ENCODE measurements around the gene BMI1. TPM values are rescaled to one million over a fixed set of nuclear protein-coding genes. Genes with fewer than 3 reads are reported as not detected.

The BMI1 gene
- total and polyA plus RNA-seq, 3 donors from 2014 or later = 56.3 to 120 (median 111) TPM

- H3K27me3 ChIP-seq = no peaks in the 10 kb centered on the region
- TF ChIP-seq CTCF (IDR thresholded peaks at IDR 0.05) (no peak), POLR2A (IDR thresholded peaks at IDR 0.05) (no peak)
- no peak overlapping the region for H3K4me3 ChIP-seq
- no peak overlapping the region for H3K27ac ChIP-seq
- no peaks in the 10 kb centered on the region for H3K36me3 ChIP-seq (ENCODE audit: low read depth, missing control alignments)
- no peak for DNase-seq
- 78 to 87% methylated on average over 4 of the region's 4 CpGs for WGBS, 2 donors
- intact Hi-C loops (cut with DNase I; ENCODE audit: low total_unique reads) = no loop called here
- H3K9me3 ChIP-seq = no peaks in the 10 kb centered on the region
- H3K4me1 ChIP-seq = no peaks in the 10 kb centered on the region
These were observed 44.9 kb downstream of the BMI1 start for GRCh38 chr10:22365644-22366434.

- no peaks in the 10 kb centered on the region for H3K36me3 ChIP-seq (ENCODE audit: low read depth, missing control alignments)
- intact Hi-C loops (cut with DNase I; ENCODE audit: low total_unique reads) = no loop called here
- H3K4me3 ChIP-seq = no peak overlapping the region
- no peak for TF ChIP-seq POLR2A (IDR thresholded peaks at IDR 0.05)
- no peak for TF ChIP-seq CTCF (IDR thresholded peaks at IDR 0.05)
- no peaks in the 10 kb centered on the region for H3K27me3 ChIP-seq
- no peaks in the 10 kb centered on the region for H3K4me1 ChIP-seq
- DNase-seq = no peak
- no peak overlapping the region for H3K27ac ChIP-seq
- no peaks in the 10 kb centered on the region for H3K9me3 ChIP-seq
These were observed 45.5 kb downstream of the BMI1 start for GRCh38 chr10:22366435-22366703.

GRCh38 chr10:22366771-22367170 lies 45.9 kb downstream of the BMI1 start:
- no peak overlapping the region for H3K4me3 ChIP-seq
- H3K27ac ChIP-seq = no peak overlapping the region
- intact Hi-C loops (cut with DNase I; ENCODE audit: low total_unique reads) = no loop called here
- no peaks in the 10 kb centered on the region for H3K4me1 ChIP-seq
- DNase-seq = no peak
- no peaks in the 10 kb centered on the region for H3K9me3 ChIP-seq
- no peaks in the 10 kb centered on the region for H3K27me3 ChIP-seq
- no peak for TF ChIP-seq POLR2A (IDR thresholded peaks at IDR 0.05)
- TF ChIP-seq CTCF (IDR thresholded peaks at IDR 0.05) = no peak
- 67 to 77% methylated on average over 2 of the region's 2 CpGs for WGBS, 2 donors
- H3K36me3 ChIP-seq (ENCODE audit: low read depth, missing control alignments) = no peaks in the 10 kb centered on the region

- Histone ChIP-seq H3K36me3 (ENCODE audit: low read depth, missing control alignments) (no peaks in the 10 kb centered on the region), H3K4me3 (no peak overlapping the region), H3K27ac (no peak overlapping the region), H3K9me3 (no peaks in the 10 kb centered on the region), H3K4me1 (peaks cover 6% of the 10 kb centered on the region), H3K27me3 (no peaks in the 10 kb centered on the region)
- no peak for DNase-seq
- WGBS, 2 donors = 89 to 100% methylated on average over 1 of the region's 1 CpG
- TF ChIP-seq POLR2A (IDR thresholded peaks at IDR 0.05) (no peak), CTCF (IDR thresholded peaks at IDR 0.05) (no peak)
- intact Hi-C loops (cut with DNase I; ENCODE audit: low total_unique reads) = no loop called here
These were observed 46.6 kb downstream of the BMI1 start for GRCh38 chr10:22367471-22367870.

- no peaks in the 10 kb centered on the region for H3K36me3 ChIP-seq (ENCODE audit: low read depth, missing control alignments)
- H3K9me3 ChIP-seq = no peaks in the 10 kb centered on the region
- no peak overlapping the region for H3K4me3 ChIP-seq
- WGBS, 2 donors = 90 to 94% methylated on average over 4 of the region's 4 CpGs
- intact Hi-C loops (cut with DNase I; ENCODE audit: low total_unique reads) = no loop called here
- no peak overlapping the region for H3K27ac ChIP-seq
- no peak for DNase-seq
- H3K4me1 ChIP-seq = peaks cover 8% of the 10 kb centered on the region
- no peaks in the 10 kb centered on the region for H3K27me3 ChIP-seq
- TF ChIP-seq POLR2A (IDR thresholded peaks at IDR 0.05) (no peak), CTCF (IDR thresholded peaks at IDR 0.05) (no peak)
These were observed 47.5 kb downstream of the BMI1 start for GRCh38 chr10:22368402-22368801.

Measured in testis (tissue), 3 donors.